SK-MEL-5 (cell line): ENCODE measurements around the gene KCNH4. TPM values are rescaled to one million over a fixed set of nuclear protein-coding genes. Genes with fewer than 3 reads are reported as not detected.
"Not testable (repeated sequence)": the region's sequence is repeated elsewhere in the genome, so short reads cannot be mapped to it uniquely, and the experiment has no call there.

Experiments used
- DNase-seq: peaks from one replicate; pipeline ENCODE4 v3.0.0-alpha.2; 2016; ENCODE audit warnings: low read depth, low spot score
- in situ Hi-C: cut with HindIII; loops from 2 replicates; pipeline ENCODE4 v1.10.0; 2016; ENCODE audit warnings: low sequenced_read_pairs, high pct_unique_total_duplicates, low pct_unique_long_range_greater_than_20kb
- total RNA-seq: library from RNA; depleted of rRNA; stranded (reverse); fragments of >200 nt; shearing (Covaris generic); gene quantifications from 2 replicates; pipeline ENCODE4 v1.2.3, GENCODE V29; 2014

The KCNH4 gene
- total RNA-seq, 1 experiment from 2014 or later: 0.18 TPM

DNA sequence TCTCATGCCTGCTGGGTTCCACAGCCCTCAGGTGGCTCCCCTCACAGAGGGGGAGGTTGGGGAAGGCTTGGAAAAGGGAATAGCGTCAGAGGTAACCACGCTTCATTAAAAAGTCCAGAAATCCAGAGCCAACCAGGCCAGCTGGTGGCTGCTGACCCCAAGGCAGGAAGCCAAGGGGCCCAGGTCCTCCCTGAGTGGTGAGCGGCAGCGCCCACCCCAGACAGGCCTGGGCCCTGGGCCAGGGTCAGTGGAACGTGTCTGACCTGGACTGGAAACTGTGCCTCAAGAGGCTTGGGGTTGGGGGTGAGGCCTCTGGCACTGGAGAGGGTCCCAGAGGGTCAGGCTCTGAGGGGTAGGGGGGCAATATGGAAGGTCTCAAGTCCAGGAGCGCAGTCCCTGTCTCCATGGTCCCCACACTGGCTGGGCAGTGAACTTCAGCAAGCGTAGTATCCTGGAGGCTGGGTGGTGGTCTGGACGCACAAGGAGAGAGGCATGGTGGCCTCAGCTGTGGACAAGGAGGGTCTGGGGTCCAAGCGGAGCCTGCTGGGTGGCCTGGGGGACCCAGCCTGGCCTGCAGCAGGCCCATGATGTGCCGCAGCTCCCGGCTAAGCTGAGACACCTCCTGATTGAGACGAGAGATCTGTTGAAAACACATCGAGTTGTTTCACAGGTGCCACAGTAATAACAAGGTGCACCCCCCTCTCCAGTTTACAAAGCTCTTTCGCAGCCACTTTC is 21.0 kb downstream of the KCNH4 start:
- in situ Hi-C loops: no loop called here
- no peak for DNase-seq

DNA sequence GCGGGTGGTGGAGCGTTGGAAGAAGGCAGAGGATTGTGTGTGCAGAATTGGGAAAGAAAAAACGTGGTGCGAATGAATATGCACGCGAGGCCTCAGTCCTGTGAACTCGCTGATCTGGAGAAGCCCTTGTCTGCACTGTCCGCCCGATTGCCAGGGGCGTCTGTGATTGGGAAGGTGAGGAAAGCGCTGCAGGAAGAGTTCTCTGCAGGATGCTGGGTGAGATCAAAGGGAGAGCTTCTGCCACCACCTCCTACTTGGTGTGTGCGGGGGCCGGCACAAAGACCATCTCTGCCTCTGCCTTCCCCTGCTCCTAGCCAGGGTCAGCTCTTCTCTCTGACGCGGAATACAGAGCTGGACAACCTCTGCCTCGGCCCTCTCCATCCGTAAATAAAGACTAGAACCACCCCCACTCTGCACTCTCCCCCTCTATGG is 25.3 kb downstream of the KCNH4 start:
- in situ Hi-C loops: no loop called here
- peak; percentile 87 for DNase-seq

DNA sequence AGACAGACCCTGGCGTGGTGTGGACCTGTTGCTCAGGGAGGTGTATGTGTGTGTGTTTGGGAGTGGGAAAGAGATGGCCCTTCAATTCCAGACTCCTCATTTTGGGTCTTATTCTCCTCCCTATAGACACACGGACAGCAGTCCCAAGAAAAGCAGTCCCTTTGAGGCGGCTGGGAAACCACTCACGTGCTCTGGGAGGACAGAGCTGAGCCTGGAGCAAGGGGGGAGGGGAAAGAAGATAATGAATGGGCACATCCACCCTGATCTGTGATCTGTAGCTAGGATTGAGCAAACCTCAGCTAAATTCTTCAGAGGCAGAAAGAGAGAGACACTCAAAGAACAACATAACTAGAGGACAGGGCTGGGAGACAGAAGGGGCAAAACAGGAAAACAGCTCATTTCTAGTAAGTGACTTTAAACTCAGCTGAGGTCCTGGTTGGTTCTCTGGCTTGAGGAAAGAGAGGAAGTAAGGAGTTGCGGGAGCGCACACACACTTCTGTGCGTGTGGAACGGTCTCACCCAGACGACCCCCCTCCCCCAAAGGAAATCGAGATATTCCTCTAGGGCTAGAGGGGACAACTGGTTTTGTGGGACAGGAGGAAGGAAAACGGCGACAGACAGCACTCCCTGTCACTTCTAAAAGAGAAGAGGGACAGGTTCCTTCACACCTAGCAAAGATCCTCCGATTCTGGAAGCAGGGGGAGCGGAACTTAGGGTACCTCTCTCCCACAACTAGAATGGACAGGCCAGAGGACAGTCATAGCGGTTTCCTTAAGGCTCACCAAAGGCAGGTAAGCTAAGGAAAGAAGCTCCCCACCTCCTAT is 26.8 kb downstream of the KCNH4 start:
- in situ Hi-C loops: no loop called here
- peak; percentile 61 for DNase-seq

DNA sequence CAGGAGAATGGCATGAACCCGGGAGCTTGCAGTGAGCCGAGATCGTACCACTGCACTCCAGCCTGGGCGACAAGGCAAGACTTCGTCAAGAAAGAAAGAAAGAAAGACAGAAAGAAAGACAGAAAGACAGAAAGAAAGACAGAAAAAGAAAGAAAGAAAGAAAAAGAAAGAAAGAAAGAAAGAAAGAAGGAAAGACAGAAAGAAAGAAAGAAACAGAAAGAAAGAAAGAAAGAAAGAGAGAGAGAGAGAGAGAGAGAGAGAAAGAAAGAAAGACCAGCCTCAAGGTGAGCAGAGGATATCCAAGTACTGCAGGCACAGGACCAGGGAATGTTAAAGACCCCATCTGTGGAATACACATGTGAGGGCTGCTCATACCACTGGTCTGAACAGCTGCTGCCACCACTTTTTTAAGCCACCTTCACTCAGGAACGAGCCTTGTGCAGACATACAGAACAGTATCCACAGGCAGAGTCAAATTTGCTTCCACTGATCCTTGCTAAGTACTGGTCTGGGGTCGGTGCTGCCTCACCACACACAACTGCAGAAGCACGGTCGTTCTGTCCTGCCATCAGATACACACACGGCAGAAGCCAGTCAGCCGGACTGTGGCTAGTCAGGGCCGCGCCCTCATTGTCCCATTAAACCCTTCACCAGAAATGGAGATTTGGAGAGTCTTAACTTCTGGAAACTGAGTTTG is 33.9 kb downstream of the KCNH4 start:
- in situ Hi-C loops: no loop called here
- DNase-seq: no peak

DNA sequence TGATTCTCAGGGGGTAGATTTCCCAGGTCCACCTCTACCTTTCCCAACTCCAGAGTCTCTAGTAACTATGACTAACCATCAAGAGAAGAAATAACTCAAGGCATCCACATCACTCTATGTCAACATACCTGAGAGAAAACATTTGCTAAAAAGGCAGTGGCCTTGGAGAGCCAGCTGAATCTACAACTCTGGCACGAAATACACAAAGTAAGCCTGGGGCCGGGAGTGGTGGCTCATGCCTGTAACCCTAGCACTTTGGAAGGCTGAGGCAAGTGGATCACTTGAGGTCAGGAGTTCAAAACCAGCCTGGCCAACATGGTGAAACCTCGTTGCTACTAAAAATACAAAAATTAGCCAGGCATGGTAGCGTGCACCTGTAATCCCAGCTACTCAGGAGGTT is 37.8 kb downstream of the KCNH4 start:
- in situ Hi-C loops, DNase-seq: not testable (repeated sequence)

DNA sequence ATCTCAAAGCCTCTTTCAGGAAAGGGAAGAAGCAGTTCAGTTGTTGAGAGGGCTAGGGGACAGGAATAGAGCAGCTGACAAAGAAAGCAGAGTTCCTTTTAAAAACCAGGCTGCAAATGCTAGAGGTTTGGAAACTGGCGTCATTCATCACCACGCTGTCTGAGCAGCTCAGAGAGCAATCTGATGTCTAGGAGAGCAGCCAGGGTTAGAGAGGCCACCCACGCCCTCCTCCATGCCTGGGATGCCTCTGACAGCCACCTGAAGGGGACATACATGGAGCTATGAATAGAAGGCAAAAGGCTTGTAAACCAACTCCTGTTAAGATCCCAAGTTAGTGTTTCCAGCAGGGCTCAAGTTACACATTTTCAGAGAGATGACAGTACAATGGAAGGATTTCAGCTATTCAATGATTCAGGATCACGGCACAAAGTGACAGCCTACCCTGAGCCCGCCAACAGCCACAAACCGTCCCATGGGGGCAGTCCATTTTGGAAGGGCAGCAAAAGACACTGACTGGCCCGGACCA is 38.5 kb downstream of the KCNH4 start:
- in situ Hi-C loops: no loop called here
- no peak for DNase-seq

DNA sequence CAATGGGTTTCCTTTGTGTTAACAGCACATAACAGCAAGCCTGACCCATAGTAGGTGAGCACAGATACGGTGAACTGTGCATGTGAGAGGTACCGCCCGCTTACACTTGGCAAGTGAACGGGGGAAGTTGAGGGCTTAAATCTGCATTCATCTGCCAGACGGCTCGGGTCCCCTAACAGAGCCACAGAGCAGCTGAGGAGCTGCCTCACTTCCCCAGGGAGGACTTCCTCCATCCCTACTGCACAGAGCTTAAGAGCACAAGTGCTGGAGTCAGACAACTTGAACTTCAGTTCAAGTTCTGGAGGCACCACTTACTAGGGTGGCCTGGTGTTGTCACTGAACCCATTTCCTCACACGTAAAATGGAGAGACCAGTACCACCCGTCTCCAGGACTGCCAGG is 39.6 kb downstream of the KCNH4 start:
- DNase-seq: no peak
- in situ Hi-C loops: no loop called here

DNA sequence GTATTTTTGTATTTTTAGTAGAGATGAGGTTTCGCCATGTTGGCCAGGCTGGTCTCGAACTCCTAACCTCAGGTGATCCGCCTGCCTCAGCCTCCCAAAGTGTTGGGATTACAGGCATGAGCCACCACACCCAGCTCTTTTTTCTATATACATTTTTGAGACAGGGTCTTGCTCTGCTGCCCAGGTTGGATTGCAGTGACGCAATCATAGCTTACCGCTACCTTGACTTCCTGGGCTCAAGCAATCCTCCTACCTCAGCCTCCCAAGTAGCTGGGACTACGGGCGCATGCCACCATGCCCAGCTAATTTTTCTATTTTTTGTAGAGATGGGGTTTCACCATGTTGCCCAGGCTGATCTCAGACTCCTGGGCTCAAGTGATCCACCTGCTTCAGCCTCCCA is 40.3 kb downstream of the KCNH4 start:
- in situ Hi-C loops, DNase-seq: not testable (repeated sequence)

DNA sequence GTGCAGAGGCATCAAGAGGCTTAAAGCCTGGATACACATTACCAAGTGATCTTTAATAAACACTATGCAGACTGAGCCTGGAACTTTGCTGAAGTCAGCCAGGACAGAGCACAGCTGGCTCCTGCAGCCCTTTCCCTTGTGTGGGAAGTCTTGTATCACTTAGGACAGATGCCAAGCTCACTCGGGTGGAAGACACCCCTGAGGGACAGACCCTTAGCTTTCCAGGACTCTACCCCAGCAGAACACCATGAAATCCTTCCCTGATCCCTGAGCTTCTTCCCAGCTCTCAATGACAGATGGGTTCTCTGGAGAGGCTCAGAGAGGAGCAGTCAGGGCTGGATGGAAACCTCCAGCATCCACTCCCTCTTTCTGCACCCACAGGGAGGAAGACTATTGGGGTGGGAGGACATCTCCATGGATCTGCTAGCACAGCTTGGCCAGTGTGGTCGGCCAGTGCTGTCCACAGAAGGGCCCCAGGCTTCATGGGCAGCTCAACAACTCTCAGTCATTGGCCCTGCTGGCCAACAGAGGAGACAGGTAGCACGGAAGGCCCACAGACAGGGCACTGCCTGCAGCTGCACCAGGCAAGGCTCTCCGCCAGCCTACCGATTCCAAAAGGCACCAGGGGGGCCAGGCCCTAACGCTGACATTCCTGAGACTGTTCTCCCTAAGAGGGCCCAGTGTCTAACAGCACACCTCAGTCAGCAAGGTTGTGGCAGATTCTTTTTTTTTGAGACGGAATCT is 42.0 kb downstream of the KCNH4 start:
- no peak for DNase-seq
- in situ Hi-C loops: no loop called here

DNA sequence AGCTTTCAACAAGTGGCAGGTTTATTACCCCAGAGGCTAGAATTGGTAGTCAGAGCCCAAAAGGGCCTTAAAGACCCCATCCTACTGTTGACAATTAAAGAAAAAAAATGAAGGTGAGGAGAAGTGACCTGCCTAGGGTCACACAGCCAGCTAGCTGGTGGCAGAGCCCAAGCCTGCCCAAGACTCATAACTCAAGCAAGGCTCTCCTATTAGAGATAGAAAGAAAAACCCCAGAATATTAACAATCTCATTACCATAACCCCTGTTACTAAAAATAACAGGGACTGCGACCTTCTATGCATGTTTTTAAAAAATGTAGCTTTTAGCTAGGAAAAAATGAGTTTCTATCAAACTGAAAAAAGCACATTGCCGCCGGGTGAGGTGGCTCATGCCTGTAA is 44.3 kb downstream of the KCNH4 start:
- in situ Hi-C loops: no loop called here
- no peak for DNase-seq

DNA sequence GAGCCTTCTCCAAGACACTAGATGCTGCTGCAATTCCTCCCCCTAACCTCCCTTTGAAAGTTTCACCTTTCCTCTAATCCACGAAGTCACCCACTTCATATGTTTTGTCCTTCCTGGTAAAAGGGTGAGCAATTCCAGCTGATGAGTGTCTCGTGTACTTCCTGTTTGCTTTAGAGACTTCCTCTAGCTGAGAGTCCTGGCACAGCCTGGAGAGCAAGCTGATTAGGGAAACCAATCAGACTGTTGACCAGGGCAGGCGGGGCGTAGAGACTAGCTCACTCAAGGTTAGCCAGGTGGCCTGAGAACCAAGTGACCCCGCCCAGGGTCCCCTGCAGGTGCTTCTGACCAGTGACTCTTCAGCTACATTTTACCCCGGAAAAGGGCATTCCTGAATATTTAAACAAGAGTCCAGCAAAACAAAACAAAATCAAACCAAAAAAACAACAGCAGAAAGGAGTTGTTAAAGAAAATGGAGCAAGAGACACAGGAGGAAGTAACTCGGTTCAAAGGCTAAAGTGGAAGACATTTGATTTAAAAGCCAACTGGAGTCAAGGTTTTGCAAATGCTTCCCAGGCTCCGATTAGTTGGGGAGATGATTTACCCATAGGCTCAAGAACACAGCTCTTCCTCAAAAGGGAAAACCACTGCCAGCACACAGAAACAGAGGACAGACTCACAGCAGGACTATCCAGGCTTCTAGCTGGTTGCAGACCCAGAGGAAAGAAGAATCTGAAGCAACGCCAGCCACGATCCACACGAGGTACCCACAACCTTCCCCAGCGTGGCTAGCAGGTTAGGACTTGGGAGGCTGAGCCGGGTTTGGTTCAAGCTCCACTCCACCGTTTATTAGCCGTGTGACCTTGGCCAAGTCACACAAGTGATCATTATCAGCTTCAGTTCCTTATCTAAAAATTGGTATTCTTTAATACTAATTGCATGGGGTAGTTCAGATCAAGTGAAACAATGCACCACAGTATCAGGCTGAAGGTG is 45.0 kb downstream of the KCNH4 start:
- in situ Hi-C loops: no loop called here
- no peak for DNase-seq

DNA sequence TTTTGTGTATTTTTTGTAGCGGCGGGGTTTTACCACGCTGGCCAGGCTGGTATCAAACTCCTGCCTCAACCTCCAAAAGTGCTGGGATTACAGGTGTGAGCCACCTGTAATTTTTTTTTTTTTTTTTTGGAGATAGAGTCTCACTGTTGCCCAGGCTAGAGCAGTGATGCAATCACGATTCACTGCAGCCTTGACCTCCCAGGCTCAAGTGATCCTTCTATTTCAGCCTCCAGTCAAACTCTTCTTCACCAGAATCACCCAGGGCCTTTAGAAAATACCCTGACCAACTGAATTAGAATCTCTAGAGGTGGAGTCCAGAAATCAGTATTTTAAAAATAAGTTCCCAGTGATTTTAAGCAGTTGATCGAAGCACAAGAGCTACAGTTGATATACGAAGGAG is 45.8 kb downstream of the KCNH4 start:
- in situ Hi-C loops: no loop called here

DNA sequence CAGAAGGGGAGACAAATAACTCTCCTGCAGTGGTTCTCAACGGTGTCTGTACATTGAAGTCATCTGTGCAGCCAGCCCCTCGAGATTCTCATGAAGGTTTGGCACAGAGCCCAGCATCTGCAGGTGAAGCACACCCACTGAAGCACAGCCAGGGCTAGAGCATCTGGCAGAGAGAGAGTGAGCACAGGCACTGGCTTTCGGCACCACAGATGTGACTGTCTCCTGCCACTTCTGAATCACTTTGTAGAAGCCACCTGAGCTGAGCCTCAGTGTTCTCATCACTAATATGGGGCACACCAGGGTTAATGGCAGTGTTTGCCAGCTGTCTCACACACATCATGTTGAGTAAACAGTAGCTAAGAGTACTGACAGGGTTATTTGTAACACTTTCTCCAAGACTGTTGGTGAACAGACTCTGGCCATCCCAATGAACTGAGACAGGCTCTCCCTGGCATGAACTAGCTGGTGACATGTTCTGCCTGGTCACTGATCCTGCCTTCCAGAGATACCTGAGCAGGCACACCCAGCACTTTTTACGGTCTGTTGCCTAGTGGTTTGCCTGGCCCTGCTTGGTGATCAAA is 47.4 kb downstream of the KCNH4 start:
- no peak for DNase-seq

More for the DNA sequence above, 45.8 kb downstream of the KCNH4 start:
- no peak for DNase-seq

DNA sequence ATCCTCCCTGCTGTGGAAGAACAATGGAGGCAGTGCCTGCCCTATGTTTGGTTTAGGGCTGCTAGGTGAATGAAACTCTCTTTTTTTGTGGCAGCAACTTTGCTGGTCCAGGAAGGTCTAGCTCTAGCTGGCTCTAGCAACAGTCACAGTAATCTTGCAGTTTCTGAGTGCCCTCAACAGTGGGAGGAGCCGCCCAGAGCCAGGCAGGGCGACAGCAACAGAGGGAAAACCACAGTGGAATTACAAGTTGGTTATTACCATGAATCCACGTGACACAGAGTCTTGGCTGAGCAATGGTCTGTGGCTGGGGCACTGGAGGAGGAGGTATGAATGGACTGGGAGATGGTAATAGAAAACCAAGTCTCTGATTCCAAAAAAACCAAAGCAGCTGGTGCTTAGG is 48.0 kb downstream of the KCNH4 start:
- DNase-seq: peak; percentile 58
- in situ Hi-C loops: no loop called here

More for the DNA sequence above, 47.4 kb downstream of the KCNH4 start:
- in situ Hi-C loops: no loop called here

DNA sequence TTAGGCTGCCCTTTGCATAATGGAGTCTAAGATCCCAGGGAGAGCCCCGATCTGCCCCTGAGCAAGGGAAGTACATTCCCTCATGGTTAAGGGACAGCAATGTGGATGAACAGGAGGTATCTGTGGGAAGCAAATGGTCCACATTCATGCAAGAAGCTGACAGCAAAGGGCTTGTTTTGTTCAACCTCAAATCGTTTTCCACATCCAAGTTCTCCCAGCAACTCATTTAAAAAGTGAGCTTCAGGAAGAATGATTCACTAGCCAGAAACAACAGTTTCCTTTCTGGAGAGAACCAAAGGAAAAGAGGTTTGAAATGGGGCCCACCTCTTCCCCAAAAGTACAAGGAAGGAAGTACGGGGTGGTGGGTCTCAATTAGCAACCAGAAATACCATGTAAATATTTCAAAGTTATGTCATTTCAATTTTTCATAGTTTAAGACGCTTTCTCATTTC is 48.9 kb downstream of the KCNH4 start:
- in situ Hi-C loops: no loop called here
- DNase-seq: peak; percentile 72

DNA sequence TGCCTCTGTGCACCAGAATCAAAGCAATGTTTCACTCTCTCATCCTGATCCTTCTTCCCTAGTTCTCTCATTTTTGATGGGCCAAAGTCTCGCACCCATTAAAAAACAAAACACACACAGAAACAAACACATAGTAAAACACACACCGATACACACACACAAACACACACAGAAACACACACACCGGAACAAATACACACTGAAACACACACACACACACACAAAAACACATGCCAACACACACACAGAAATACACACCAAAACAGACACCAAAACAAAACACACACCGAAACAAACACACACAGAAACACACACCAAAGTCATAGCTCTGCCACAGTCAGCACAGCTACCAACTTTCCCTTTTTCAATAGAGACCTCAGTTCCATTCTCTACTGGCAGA is 49.7 kb downstream of the KCNH4 start:
- in situ Hi-C loops: no loop called here
- DNase-seq: no peak
